Measurements from ENCODE around the gene SLF2.

SLF2 gene, protein sequence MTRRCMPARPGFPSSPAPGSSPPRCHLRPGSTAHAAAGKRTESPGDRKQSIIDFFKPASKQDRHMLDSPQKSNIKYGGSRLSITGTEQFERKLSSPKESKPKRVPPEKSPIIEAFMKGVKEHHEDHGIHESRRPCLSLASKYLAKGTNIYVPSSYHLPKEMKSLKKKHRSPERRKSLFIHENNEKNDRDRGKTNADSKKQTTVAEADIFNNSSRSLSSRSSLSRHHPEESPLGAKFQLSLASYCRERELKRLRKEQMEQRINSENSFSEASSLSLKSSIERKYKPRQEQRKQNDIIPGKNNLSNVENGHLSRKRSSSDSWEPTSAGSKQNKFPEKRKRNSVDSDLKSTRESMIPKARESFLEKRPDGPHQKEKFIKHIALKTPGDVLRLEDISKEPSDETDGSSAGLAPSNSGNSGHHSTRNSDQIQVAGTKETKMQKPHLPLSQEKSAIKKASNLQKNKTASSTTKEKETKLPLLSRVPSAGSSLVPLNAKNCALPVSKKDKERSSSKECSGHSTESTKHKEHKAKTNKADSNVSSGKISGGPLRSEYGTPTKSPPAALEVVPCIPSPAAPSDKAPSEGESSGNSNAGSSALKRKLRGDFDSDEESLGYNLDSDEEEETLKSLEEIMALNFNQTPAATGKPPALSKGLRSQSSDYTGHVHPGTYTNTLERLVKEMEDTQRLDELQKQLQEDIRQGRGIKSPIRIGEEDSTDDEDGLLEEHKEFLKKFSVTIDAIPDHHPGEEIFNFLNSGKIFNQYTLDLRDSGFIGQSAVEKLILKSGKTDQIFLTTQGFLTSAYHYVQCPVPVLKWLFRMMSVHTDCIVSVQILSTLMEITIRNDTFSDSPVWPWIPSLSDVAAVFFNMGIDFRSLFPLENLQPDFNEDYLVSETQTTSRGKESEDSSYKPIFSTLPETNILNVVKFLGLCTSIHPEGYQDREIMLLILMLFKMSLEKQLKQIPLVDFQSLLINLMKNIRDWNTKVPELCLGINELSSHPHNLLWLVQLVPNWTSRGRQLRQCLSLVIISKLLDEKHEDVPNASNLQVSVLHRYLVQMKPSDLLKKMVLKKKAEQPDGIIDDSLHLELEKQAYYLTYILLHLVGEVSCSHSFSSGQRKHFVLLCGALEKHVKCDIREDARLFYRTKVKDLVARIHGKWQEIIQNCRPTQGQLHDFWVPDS

DNA sequence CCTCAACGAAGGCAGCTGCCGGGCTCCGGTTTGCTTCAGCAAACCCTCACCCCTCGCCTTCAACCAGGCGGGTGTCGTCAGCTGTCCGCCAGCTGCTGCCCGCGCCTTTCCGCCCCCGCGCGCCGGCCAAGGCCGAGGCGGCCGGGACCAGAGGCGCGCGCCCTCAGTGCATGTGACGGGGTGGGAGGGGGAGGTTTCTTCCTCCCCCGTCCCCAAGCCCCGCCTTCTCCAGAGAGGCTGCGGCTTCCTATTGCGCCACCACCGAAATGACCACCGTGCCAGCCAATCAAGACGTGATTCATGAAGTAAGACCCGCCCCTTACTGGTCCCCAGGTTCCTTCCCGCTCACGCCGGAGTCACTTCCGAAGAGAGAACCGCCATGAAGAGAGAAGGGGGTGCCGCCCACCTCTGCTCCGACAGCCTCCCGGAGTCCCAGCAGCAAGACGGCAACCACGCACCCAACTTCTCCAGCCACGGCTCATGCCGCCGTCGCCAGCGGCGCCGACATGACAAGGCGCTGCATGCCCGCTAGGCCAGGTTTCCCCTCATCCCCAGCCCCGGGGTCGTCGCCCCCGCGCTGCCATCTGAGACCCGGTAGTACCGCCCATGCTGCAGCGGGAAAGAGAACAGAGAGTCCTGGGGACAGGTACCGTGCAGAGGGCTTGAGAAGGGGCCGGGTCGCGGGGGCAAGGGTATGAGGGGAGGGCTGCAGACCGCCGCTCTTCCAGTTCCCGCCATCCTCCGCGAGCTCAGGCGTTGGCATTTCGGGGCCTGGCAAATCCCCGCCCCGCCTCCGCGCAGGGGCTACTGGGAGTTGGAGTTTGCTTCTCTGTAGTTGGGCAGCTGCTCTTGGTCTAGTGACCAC, at the start of gene SLF2:
SLF2 (plus strand) TSS at position 359 of the 865 bp plus-strand sequence; CDS start at position 507, 148 bp downstream.
- peak; percentile 91 to 93 (median 92) for DNase-seq (ENCODE audit: low read depth in 2 of 3, low spot score in 1 of 3)

DNA sequence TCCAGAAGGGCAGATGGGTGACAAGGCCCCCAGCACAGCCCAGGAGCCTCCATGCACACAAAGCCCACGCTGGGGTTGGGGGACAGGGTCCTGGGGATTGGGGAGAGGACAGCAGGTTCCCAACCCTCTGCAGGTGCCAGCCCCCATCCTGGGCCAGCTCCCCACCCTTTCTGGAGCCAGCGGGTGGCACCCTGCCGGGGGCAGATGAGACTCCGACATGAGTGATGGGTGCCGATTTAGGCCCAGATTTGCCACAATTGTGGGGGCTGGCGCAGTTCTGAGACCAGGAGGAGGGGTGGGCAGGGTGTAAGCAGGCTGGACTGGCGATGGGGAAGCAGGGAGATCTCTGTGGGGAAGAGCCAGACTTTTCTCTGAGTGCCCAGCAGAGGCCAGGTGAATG, 49.3 kb upstream of the SLF2 start:
- DNase-seq (ENCODE audit: low read depth in 2 of 3, low spot score in 1 of 3), result no peak

DNA sequence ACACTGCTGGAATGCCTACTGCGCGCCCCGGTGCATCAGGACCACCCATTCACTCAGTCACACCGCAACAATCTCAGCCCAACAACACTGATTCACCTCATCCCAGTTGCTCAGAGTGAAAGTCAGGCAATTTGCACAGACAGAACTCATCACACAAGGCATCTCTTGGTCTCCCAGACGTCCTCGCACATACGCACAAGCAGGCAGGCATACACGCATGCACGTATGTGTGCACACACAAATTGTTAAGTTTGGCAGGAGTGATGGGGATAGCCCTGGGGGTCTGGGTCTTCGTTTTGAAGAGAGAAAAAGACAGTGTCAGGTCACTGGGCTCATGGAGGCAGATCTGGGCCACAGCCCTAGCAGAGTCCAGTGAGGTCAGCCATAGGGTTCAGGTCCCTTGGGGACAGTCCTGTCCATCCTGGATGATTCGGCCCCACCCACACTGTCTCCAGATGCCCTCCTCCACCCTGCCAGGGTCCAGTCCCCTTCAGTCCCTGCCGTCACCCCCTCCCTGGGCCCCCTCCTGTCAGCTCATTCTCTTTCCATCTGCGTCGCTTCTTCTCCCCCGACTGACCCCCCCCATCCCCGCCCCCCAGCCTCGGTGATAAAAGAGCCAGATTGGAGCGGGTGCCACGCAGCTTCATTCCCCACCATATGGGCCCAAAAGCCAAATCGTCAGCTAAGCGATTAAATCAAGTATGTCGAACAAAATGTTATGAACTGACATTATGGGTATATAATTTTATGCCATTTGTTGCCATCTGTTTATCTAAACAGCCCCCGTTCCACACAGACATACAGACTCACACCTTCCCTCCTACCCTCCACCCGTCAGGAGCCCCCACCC, 48.5 kb upstream of the SLF2 start:
- DNase-seq (ENCODE audit: low read depth in 2 of 3, low spot score in 1 of 3), result no peak

DNA sequence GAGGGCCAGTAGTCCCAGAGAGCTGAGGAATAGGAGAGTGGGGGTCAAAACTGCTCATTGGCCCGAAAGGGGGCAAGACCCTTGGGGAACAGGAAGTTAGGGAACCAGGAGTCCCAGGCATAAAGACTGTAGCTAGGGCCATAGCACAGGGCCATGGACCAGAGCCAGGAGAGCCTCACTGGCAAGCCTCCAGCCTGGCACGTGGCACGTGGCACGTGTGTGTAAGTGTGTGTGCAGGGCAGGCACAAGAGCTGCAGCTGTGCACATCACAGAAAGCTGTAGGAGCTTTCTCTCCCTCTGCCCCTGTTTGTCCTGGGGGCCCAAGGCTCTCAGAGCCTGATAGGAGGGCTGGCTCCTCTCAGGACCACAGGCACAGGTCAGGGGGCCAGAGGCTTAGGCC, 47.8 kb upstream of the SLF2 start:
- no peak for DNase-seq (ENCODE audit: low read depth in 2 of 3, low spot score in 1 of 3)

DNA sequence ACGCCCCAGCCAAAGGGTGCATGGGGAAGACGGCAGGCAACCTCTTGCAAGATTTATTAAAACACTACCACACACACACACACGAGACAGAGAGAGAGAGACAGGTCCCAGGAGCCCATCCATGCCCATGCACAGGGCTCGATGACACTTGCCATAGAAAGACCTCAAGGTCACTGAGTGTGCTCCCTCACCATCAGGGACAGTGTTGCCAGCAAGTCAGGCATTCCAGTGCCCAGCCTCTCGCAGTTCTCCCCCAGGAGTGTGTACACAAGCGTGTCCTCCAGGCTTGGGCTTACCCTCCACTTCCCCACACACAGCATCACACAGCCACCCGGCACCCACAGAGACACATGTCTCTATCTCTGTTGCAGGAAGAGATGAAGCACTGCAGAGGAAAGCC, 46.8 kb upstream of the SLF2 start:
- DNase-seq (ENCODE audit: low read depth in 2 of 3, low spot score in 1 of 3), result no peak

DNA sequence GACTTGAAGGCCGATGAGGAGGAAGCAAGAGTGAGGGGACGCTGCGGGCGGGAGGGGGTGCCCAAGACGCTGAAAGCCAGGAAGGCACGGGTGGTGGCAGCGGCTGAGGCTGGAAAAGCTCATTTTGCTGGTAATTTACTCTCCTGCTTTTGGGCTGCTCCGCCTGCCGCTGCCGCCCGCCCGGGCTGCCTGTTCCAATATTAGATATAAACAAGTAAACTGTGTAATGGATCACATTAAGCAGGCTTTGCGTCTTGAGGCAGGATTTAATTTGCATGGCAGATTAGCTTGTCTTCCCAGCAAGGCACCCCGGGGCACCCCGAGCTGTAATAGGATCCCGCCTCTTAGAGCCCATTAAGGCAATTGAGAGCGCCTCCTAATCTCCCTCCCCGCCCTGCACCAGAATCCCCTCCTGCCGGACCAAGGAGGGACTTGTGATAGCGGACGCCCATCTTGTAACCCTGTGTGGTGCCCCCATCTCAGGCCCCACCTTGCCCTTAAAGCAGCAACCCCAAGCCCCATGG, 46.1 kb upstream of the SLF2 start:
- no peak for DNase-seq (ENCODE audit: low read depth in 2 of 3, low spot score in 1 of 3)

DNA sequence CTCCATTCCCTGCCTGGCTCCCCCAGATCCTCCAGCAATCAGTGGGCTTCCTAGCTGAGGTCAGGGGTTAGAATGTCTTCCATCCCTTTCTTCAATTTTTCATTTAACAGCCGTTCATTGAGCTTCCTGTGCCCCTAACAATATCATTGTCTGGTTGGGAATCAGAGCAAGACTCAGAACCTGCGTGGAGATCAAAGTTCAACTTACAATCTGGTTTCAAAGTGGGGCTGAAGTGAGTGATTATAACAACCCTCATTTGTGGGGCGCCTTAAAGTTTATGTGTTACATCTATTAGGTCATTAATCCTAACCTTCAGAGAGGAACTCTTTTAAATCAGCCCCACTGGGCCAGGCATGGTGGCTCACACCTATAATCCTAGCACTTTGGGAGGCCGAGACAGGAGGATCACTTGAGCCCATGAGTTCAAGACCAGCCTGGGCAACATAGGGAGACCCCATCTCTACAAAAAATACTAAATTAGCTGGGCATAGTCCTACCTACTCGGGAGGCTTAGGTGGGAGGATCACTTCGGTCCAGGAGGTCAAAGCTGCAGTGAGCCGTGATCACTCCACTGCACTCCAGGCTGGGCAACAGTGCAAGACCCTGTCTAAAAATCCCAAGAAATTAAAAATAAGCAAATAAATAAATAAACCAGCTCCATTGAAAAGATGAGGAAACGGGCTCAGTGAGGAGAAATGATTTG, 45.4 kb upstream of the SLF2 start:
- no peak for DNase-seq (ENCODE audit: low read depth in 2 of 3, low spot score in 1 of 3)

DNA sequence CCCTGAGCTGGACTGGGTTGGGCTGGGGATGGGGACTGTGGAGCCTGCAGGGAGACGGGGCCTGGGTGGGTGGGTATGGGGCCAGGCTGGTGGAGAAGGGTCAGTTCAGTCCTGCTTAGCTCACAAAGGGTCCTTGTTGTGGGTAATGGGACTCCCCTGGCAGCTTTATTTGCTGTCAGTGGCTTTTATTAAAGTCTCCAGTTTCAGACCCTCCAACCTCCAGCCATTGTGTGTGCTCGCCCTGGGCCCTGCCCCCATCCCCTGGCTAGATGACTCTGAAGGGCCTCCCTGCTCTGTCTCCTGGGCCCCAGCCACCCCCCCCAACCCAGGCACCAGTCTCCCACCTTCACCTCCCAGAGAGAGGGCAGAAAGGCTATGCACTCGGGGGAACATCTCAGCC, 44.4 kb upstream of the SLF2 start:
- no peak for DNase-seq (ENCODE audit: low read depth in 2 of 3, low spot score in 1 of 3)

DNA sequence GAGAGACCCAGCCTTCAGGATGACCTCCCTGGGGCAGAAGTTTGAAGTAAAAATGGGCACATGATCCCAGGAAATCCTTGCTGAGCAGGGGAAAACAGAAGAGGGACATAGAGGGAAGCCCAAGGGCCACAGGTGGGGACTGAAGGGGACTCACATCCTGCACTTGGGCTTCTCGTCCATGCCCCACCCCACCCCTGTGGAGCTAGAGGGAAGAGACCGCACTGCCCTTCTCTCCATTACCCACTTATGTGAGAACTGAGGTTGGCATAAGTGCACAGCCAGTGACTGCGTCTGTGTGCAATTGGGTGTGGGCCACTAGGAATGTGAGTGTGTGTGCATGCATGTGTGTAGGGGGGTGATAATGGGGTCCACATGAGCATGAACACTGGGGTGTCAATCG, 43.4 kb upstream of the SLF2 start:
- DNase-seq (ENCODE audit: low read depth in 2 of 3, low spot score in 1 of 3), result no peak

DNA sequence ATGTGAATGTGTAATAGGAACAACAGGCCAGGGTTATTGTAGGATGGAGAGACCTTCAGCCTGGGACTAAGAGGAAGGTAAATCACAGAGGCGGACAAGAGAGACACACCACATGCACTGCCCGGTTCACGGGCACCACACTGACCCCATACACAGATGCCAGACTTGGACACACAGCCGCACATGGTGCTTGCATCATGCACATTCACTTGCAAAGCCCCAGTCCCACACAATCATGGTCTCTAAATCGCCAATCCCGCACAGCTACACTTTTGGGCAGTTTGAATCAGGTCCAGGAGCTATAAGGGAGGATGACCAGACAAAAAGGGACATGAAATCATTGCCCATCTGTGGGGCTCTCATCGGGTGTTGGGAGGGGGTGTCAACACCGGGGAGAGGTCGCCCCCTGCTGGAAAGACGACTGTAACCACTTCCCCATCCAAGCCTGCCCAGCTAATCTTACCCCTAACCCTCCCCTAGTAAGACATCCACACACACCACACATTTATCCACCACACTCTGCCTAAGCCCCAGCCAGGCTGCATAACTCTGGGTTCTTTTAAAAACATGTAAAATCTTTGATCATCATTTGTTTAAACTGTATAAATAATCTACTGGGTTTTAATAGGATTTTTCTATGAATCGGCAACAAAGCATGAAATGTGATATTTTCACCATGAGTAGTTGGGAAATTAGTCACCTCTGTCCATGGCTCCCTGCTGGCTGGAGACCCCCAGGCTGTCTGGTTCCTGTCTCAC, 40.5 kb upstream of the SLF2 start:
- DNase-seq (ENCODE audit: low read depth in 2 of 3, low spot score in 1 of 3), result peak; percentile 31 to 66 (median 64)

DNA sequence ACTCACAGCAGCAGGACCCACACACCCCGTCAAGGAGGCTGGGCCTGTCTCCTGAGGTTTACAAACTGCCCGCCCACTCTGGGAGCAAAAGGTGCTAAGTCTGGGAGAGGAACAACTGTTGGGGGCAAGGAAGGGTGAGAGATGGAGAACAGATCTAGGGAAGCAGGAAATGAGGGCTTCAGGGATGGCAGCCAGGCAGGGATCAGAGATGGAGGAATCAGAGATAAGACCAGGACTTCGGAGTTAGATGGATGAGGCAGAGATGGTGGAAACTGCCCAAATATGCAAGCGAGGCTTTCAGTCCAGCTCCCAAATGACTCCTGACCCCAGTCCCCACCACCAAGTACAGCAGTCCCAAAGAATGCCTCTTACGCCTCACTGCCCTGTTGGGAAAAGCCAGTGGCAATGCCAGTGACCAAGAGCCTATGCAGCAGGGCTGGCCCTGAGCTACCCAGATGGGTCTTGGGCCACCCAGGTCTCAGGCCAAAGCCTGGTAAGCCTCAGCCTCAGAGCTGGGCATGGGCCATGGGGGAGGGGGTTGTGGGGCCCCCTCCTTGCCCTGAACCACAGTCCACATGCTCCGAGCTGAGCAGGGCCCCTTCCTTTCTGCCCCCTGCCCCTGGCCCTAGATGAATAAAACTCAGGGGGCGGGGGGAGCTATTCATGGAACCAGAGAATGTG, 39.5 kb upstream of the SLF2 start:
- no peak for DNase-seq (ENCODE audit: low read depth in 2 of 3, low spot score in 1 of 3)

DNA sequence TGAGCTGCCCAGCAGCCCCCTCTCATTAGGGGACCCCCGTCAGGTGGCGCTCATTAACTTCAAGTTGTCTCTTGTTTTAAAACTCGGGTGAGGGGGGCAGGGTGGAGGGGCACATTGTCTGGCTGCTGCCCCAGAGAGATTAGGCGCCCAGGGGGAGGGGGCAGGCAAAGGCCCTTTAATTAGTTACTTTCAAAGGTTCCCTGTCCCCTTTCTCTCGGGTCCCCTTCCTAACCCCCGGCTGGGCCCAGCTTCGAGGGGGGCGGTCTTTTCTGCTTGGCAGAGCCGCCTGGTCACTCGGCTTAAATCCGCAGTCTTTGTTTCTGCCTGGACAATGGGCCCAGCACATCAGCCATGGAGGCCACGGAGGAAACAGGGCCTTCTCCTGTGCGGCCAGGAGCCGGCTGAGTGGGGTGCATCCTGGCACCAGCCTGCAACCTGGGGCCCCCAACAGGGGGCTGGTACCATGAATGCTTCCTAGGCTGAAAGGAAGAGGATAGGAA, 38.9 kb upstream of the SLF2 start:
- no peak for DNase-seq (ENCODE audit: low read depth in 2 of 3, low spot score in 1 of 3)

DNA sequence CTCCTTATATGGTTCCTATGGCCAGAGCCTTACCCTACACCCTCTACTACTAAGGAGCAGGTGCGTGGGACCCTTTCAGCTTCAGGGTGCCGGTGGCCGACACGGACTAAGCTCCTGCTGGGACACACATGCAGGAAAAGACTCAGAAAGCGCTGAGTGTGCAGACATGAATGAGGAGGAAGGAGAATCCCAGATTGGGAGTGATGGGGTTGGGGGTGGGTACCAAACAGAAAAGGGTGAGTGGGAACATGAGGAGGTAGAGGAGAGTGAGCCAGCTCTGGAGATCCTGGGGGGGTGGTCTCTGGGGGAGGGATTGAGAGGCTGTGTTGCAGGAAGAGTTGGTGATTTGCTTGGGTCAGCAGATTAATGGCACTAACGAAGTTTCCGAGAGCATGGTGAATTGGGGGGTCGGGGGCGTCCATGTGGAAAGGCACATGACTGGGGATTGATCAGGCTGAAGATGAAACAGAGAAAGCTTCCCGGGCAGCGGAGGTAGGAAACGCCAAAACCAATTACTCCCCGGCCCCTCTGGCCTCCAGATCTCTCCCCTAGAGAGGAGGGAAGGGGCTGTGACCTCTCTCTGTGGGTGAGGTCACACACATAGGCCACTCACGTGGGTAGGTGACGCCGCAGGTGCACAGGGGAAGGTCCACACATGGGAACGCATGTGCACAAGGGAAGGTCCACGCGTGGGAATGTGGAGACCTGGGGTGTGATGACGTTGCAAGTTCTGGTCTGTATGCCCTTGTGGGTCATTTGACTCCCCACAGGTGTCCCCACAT, 37.9 kb upstream of the SLF2 start:
- DNase-seq (ENCODE audit: low read depth in 2 of 3, low spot score in 1 of 3), result no peak

DNA sequence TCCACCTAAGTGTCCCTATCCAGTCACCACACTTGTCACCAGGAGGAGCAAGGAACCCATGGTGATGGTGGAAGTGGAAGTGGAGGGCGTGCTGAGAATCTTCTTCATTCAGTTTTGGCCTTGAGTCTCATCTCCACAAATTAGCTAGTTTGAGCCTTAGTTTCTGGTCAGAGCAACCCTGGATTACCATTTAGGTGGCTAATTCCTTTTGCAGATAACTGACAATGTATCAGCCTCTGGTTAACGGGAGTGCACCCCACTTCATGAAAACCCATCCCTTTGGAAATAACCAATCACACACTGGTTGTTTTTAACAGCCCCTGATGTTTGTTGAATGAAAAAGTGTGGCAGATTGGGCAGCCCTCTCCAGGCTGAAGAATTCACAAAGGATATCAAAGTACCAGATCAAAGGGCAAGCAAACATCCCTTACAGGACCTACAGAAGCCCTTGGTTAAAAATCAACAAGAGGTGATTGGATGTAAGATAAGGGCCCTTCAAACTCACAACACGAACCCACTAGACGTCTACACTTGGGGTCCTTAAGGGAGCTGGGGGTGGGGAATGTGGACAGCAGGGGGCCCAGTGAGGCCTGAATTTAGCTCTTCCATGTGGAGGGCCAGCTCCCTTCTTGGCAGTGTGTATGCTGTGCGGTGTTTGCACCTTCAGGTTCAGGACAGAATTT, 37.1 kb upstream of the SLF2 start:
- DNase-seq (ENCODE audit: low read depth in 2 of 3, low spot score in 1 of 3), result no peak

DNA sequence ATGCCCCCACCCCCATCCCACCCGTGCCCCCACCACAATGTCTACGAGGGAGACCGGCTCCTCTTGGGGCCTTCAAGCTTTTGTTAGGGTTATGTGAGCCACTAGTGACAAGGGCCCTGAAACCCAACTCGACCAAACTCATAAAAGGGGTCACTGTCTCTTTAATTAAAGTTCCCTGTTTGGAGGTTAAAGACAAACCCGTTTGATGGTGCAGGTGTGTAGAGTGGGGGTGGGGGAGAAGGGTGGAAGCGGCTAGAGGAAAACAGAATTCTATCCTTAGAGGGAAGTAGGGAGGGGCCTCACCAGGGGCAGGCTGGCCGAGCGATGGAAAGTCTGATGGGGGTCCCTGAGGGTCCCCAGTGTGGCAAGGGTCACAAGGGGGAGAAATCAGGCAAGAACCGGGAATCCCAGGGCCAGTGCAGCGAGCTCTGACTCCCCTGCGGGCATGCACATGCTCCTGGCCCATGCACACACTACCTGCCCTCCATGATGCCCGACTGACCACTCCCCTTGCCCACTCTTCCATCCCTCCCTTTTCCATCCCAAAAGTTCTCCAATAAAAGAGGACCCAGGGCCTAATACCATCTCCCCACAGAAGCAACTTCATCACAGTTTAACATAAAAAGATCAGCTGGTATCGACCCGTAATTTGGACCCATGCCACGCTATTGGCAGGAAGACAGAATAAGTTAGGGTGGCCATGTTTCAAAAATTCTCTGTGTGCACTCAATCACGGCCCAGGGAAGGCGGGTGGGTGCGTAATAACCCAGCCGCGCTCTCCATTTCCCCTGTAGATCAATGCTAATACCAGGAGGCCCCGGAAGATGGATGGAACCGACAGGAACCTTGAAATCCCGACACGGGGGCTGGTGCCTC, 35.9 kb upstream of the SLF2 start:
- DNase-seq (ENCODE audit: low read depth in 2 of 3, low spot score in 1 of 3), result no peak
